Peyer's patch (tissue), 4 donors: ENCODE data around the gene RSAD1.

Source experiments
- POLR2A ChIP-seq, 2 donors: fragments of 450-650 bp; IDR thresholded peaks; one replicate each; pipeline ENCODE4 v1.5.1; 2017; ENCODE audit warnings: antibody characterized with exemption in 2 of 2, mild to moderate bottlenecking in 2 of 2, moderate library complexity in 2 of 2
- TF ChIP-seq, protein P1 (sequence below), 6 experiments: fragments of 450-650 bp in 4 of 6; fragments of 200-600 bp in 2 of 6; sonication (generic) in 1 of 6; IDR thresholded peaks; one replicate each; pipeline ENCODE4 v1.5.1; 2017 to 2019; ENCODE audit warnings: antibody characterized with exemption in 6 of 6, mild to moderate bottlenecking in 3 of 6, moderate library complexity in 1 of 6

- TF ChIP-seq, protein P1, sequence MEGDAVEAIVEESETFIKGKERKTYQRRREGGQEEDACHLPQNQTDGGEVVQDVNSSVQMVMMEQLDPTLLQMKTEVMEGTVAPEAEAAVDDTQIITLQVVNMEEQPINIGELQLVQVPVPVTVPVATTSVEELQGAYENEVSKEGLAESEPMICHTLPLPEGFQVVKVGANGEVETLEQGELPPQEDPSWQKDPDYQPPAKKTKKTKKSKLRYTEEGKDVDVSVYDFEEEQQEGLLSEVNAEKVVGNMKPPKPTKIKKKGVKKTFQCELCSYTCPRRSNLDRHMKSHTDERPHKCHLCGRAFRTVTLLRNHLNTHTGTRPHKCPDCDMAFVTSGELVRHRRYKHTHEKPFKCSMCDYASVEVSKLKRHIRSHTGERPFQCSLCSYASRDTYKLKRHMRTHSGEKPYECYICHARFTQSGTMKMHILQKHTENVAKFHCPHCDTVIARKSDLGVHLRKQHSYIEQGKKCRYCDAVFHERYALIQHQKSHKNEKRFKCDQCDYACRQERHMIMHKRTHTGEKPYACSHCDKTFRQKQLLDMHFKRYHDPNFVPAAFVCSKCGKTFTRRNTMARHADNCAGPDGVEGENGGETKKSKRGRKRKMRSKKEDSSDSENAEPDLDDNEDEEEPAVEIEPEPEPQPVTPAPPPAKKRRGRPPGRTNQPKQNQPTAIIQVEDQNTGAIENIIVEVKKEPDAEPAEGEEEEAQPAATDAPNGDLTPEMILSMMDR (IDR thresholded peaks at IDR 0.05), result no peak
- no peak for TF ChIP-seq POLR2A (IDR thresholded peaks at IDR 0.05)
These were observed 46.2 kb downstream of the RSAD1 start for GRCh38 chr17:50524838-50525237.
